Measurements from ENCODE around the gene SFXN5. TPM values are rescaled to one million over a fixed set of nuclear protein-coding genes. Genes with fewer than 3 reads are reported as not detected.

The SFXN5 gene
- total RNA-seq, 1 experiment from 2014 or later, result 25.9 TPM

DNA sequence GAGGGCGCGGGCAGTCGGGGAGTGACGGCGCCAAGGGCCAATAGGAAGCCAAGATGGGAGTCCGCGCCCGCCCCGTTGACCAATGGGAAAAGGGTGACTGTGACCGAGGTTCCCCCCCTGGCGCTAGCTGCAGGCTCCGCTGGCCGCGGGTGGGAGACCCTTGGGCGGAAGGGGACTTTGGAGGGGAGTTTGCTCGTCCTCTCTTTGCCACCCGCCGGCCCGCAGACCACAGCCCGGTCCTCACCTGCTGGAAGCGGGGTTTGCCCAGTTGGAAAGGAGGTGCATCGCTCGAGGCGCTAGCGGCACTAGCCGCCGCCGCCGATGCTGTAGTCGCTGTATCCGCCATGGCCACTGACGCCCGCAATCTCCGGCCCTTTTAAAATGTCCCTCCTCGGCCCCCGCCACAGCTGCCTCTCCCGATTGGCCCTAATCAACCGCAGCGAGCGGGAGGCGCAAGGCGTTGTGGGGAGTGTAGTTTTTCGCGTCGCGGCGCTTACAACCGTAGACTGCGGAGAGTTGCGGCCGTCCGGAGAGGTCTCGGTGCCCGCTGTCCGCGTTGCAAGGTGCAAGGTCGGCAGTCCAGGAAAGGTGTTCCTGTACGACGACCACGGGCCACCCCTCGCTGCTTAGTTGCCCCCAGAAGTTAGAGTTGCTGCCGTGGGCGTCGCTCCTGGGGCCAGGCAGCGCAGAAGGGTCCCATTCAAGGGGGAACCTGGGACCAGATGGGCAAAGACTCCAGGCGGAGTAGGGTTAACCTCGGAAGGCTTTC lies at the start of gene SFXN5 (continued):
- TF ChIP-seq MXD4 (CRISPR knock-in tag; IDR thresholded peaks at IDR 0.05; ENCODE audit: borderline replicate concordance), result no peak
- no peak for TF ChIP-seq ZNF138 (CRISPR knock-in tag; conservative IDR thresholded peaks at IDR 0.05)
- no peak for TF ChIP-seq ZNF671 (CRISPR knock-in tag; IDR thresholded peaks at IDR 0.05)
- no peak for TF ChIP-seq IRF2 (CRISPR knock-in tag; IDR thresholded peaks at IDR 0.05; ENCODE audit: borderline replicate concordance, low read depth)
- no peak for TF ChIP-seq PRRX2 (CRISPR knock-in tag; IDR thresholded peaks at IDR 0.05)
- peak; percentile 63; the same call in 1 of the 2 replicates for TF ChIP-seq SP1 (CRISPR knock-in tag; conservative IDR thresholded peaks at IDR 0.05)
- TF ChIP-seq TP53 (CRISPR knock-in tag; IDR thresholded peaks at IDR 0.05), result no peak
- 0 out of 2 replicates have a peak, but pooled peaks have one; percentile 40 for TF ChIP-seq EMX1 (CRISPR knock-in tag; IDR thresholded peaks at IDR 0.05)
- TF ChIP-seq, protein P1, sequence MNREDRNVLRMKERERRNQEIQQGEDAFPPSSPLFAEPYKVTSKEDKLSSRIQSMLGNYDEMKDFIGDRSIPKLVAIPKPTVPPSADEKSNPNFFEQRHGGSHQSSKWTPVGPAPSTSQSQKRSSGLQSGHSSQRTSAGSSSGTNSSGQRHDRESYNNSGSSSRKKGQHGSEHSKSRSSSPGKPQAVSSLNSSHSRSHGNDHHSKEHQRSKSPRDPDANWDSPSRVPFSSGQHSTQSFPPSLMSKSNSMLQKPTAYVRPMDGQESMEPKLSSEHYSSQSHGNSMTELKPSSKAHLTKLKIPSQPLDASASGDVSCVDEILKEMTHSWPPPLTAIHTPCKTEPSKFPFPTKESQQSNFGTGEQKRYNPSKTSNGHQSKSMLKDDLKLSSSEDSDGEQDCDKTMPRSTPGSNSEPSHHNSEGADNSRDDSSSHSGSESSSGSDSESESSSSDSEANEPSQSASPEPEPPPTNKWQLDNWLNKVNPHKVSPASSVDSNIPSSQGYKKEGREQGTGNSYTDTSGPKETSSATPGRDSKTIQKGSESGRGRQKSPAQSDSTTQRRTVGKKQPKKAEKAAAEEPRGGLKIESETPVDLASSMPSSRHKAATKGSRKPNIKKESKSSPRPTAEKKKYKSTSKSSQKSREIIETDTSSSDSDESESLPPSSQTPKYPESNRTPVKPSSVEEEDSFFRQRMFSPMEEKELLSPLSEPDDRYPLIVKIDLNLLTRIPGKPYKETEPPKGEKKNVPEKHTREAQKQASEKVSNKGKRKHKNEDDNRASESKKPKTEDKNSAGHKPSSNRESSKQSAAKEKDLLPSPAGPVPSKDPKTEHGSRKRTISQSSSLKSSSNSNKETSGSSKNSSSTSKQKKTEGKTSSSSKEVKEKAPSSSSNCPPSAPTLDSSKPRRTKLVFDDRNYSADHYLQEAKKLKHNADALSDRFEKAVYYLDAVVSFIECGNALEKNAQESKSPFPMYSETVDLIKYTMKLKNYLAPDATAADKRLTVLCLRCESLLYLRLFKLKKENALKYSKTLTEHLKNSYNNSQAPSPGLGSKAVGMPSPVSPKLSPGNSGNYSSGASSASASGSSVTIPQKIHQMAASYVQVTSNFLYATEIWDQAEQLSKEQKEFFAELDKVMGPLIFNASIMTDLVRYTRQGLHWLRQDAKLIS (CRISPR knock-in tag; IDR thresholded peaks at IDR 0.05; ENCODE audit: borderline replicate concordance), result no peak
- peak; percentile 72; the same call in 1 of the 2 replicates for TF ChIP-seq ZNF416 (CRISPR knock-in tag; IDR thresholded peaks at IDR 0.05)
- TF ChIP-seq GTF2I (CRISPR knock-in tag; conservative IDR thresholded peaks at IDR 0.05), result no peak
- TF ChIP-seq, protein P2, sequence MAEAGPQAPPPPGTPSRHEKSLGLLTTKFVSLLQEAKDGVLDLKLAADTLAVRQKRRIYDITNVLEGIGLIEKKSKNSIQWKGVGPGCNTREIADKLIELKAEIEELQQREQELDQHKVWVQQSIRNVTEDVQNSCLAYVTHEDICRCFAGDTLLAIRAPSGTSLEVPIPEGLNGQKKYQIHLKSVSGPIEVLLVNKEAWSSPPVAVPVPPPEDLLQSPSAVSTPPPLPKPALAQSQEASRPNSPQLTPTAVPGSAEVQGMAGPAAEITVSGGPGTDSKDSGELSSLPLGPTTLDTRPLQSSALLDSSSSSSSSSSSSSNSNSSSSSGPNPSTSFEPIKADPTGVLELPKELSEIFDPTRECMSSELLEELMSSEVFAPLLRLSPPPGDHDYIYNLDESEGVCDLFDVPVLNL (CRISPR knock-in tag; IDR thresholded peaks at IDR 0.05; ENCODE audit: borderline replicate concordance, low read depth), result peak; percentile 67; the same call in 1 of the 2 replicates
- TF ChIP-seq RELA (CRISPR knock-in tag; IDR thresholded peaks at IDR 0.05; ENCODE audit: borderline replicate concordance), result 0 out of 2 replicates have a peak, but pooled peaks have one; percentile 31
- no peak for TF ChIP-seq NFATC4 (CRISPR knock-in tag; IDR thresholded peaks at IDR 0.05)
- TF ChIP-seq, protein P3, sequence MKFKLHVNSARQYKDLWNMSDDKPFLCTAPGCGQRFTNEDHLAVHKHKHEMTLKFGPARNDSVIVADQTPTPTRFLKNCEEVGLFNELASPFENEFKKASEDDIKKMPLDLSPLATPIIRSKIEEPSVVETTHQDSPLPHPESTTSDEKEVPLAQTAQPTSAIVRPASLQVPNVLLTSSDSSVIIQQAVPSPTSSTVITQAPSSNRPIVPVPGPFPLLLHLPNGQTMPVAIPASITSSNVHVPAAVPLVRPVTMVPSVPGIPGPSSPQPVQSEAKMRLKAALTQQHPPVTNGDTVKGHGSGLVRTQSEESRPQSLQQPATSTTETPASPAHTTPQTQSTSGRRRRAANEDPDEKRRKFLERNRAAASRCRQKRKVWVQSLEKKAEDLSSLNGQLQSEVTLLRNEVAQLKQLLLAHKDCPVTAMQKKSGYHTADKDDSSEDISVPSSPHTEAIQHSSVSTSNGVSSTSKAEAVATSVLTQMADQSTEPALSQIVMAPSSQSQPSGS (CRISPR knock-in tag; IDR thresholded peaks at IDR 0.05; ENCODE audit: borderline replicate concordance, low read depth), result no peak
- TF ChIP-seq, protein P4, sequence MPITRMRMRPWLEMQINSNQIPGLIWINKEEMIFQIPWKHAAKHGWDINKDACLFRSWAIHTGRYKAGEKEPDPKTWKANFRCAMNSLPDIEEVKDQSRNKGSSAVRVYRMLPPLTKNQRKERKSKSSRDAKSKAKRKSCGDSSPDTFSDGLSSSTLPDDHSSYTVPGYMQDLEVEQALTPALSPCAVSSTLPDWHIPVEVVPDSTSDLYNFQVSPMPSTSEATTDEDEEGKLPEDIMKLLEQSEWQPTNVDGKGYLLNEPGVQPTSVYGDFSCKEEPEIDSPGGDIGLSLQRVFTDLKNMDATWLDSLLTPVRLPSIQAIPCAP (CRISPR knock-in tag; IDR thresholded peaks at IDR 0.05), result 0 out of 2 replicates have a peak, but pooled peaks have one; percentile 13
- TF ChIP-seq, protein P5, sequence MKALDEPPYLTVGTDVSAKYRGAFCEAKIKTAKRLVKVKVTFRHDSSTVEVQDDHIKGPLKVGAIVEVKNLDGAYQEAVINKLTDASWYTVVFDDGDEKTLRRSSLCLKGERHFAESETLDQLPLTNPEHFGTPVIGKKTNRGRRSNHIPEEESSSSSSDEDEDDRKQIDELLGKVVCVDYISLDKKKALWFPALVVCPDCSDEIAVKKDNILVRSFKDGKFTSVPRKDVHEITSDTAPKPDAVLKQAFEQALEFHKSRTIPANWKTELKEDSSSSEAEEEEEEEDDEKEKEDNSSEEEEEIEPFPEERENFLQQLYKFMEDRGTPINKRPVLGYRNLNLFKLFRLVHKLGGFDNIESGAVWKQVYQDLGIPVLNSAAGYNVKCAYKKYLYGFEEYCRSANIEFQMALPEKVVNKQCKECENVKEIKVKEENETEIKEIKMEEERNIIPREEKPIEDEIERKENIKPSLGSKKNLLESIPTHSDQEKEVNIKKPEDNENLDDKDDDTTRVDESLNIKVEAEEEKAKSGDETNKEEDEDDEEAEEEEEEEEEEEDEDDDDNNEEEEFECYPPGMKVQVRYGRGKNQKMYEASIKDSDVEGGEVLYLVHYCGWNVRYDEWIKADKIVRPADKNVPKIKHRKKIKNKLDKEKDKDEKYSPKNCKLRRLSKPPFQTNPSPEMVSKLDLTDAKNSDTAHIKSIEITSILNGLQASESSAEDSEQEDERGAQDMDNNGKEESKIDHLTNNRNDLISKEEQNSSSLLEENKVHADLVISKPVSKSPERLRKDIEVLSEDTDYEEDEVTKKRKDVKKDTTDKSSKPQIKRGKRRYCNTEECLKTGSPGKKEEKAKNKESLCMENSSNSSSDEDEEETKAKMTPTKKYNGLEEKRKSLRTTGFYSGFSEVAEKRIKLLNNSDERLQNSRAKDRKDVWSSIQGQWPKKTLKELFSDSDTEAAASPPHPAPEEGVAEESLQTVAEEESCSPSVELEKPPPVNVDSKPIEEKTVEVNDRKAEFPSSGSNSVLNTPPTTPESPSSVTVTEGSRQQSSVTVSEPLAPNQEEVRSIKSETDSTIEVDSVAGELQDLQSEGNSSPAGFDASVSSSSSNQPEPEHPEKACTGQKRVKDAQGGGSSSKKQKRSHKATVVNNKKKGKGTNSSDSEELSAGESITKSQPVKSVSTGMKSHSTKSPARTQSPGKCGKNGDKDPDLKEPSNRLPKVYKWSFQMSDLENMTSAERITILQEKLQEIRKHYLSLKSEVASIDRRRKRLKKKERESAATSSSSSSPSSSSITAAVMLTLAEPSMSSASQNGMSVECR (CRISPR knock-in tag; IDR thresholded peaks at IDR 0.05; ENCODE audit: borderline replicate concordance), result peak; percentile 83; the same call in 1 of the 2 replicates
- TF ChIP-seq SMAD4 (CRISPR knock-in tag; IDR thresholded peaks at IDR 0.05), result no peak
- TF ChIP-seq, protein P6, sequence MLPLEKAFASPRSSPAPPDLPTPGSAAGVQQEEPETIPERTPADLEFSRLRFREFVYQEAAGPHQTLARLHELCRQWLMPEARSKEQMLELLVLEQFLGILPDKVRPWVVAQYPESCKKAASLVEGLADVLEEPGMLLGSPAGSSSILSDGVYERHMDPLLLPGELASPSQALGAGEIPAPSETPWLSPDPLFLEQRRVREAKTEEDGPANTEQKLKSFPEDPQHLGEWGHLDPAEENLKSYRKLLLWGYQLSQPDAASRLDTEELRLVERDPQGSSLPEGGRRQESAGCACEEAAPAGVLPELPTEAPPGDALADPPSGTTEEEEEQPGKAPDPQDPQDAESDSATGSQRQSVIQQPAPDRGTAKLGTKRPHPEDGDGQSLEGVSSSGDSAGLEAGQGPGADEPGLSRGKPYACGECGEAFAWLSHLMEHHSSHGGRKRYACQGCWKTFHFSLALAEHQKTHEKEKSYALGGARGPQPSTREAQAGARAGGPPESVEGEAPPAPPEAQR (CRISPR knock-in tag; IDR thresholded peaks at IDR 0.05), result 0 out of 2 replicates have a peak, but pooled peaks have one; percentile 34
- no peak for TF ChIP-seq OVOL2 (CRISPR knock-in tag; IDR thresholded peaks at IDR 0.05; ENCODE audit: borderline replicate concordance)
- TF ChIP-seq ESRRA (CRISPR knock-in tag; IDR thresholded peaks at IDR 0.05; ENCODE audit: borderline replicate concordance), result no peak
- TF ChIP-seq, protein P7, sequence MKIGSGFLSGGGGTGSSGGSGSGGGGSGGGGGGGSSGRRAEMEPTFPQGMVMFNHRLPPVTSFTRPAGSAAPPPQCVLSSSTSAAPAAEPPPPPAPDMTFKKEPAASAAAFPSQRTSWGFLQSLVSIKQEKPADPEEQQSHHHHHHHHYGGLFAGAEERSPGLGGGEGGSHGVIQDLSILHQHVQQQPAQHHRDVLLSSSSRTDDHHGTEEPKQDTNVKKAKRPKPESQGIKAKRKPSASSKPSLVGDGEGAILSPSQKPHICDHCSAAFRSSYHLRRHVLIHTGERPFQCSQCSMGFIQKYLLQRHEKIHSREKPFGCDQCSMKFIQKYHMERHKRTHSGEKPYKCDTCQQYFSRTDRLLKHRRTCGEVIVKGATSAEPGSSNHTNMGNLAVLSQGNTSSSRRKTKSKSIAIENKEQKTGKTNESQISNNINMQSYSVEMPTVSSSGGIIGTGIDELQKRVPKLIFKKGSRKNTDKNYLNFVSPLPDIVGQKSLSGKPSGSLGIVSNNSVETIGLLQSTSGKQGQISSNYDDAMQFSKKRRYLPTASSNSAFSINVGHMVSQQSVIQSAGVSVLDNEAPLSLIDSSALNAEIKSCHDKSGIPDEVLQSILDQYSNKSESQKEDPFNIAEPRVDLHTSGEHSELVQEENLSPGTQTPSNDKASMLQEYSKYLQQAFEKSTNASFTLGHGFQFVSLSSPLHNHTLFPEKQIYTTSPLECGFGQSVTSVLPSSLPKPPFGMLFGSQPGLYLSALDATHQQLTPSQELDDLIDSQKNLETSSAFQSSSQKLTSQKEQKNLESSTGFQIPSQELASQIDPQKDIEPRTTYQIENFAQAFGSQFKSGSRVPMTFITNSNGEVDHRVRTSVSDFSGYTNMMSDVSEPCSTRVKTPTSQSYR (CRISPR knock-in tag; IDR thresholded peaks at IDR 0.05), result no peak
